DND-41 (cell line): ENCODE data around the gene ABCC8.

Experiments
- ATAC-seq: fragments of 200-7000 bp; cut with Tn5 transposase; 3 replicates; pipeline ENCODE4 v1.9.1; 2021; ENCODE audit warnings: low read depth; ENCODE audit not compliant: insufficient read depth
- DNase-seq: peaks from one replicate; pipeline ENCODE4 v3.0.0-alpha.2; 2020
- H2AFZ ChIP-seq: 2 replicates; pipeline ENCODE4 v1.6.0; 2012; ENCODE audit warnings: low read depth, low read length
- H3K27ac ChIP-seq: 2 replicates; pipeline ENCODE4 v1.5.1; 2012; ENCODE audit warnings: low read length, inconsistent platforms
- H3K27me3 ChIP-seq: fragments of 200-600 bp; sonication (generic); 2 replicates; pipeline ENCODE4 v1.6.0; 2012; ENCODE audit warnings: low read length, mild to moderate bottlenecking, inconsistent platforms; ENCODE audit not compliant: insufficient read depth, poor library complexity
- H3K36me3 ChIP-seq: 2 replicates; pipeline ENCODE4 v1.5.1; 2012; ENCODE audit warnings: low read length, inconsistent platforms; ENCODE audit not compliant: insufficient read depth
- H3K4me1 ChIP-seq: 2 replicates; pipeline ENCODE4 v1.5.1; 2012; ENCODE audit warnings: mild to moderate bottlenecking, low read length; ENCODE audit not compliant: insufficient read depth
- H3K4me2 ChIP-seq: 2 replicates; pipeline ENCODE4 v1.6.0; 2012; ENCODE audit warnings: mild to moderate bottlenecking, moderate library complexity, low read length, inconsistent platforms; ENCODE audit not compliant: insufficient read depth
- H3K4me3 ChIP-seq, 2 experiments: fragments of 200-600 bp in 1 of 2; shearing (Covaris generic) in 1 of 2; 2 replicates each; pipeline ENCODE4 v1.5.1; 2012 to 2016; ENCODE audit warnings: inconsistent platforms in 2 of 2, low read length in 2 of 2, mild to moderate bottlenecking in 2 of 2, low read depth in 1 of 2, moderate library complexity in 1 of 2
- H3K79me2 ChIP-seq: 2 replicates; pipeline ENCODE4 v1.6.0; 2012; ENCODE audit warnings: low read length, inconsistent platforms; ENCODE audit not compliant: insufficient read depth
- H3K9ac ChIP-seq: 2 replicates; pipeline ENCODE4 v1.6.0; 2012; ENCODE audit warnings: low read depth, mild to moderate bottlenecking, inconsistent platforms, low read length, moderate library complexity
- H3K9me3 ChIP-seq: 2 replicates; pipeline ENCODE4 v1.5.1; 2012; ENCODE audit warnings: low read length, moderate library complexity, mild to moderate bottlenecking, inconsistent platforms; ENCODE audit not compliant: insufficient read depth, severe bottlenecking
- H4K20me1 ChIP-seq: 2 replicates; pipeline ENCODE4 v1.6.0; 2012; ENCODE audit warnings: low read length; ENCODE audit not compliant: insufficient read depth
- CTCF ChIP-seq: IDR thresholded peaks from 2 replicates; pipeline ENCODE4 v1.5.1; 2012; ENCODE audit warnings: borderline replicate concordance, low read length, moderate library complexity, mild to moderate bottlenecking; ENCODE audit not compliant: poor library complexity, severe bottlenecking; ENCODE audit errors: extremely low read depth
- EZH2 ChIP-seq: IDR thresholded peaks from 3 replicates; pipeline ENCODE4 v1.6.1; 2012; ENCODE audit warnings: borderline replicate concordance, low read depth, mild to moderate bottlenecking, moderate library complexity, low read length, inconsistent platforms; ENCODE audit not compliant: severe bottlenecking

Gene ABCC8

GRCh38 chr11:17486646-17487045 lies 10.0 kb upstream of the ABCC8 start:
- H3K79me2 ChIP-seq = no peaks in the 10 kb centered on the region

GRCh38 chr11:17483505-17483904 lies 6.9 kb upstream of the ABCC8 start:
- no peak overlapping the region for H3K27ac ChIP-seq
- no peaks in the 10 kb centered on the region for H3K9me3 ChIP-seq
- no peak for TF ChIP-seq EZH2
- no peaks in the 10 kb centered on the region for H4K20me1 ChIP-seq
- no peak overlapping the region for H2AFZ ChIP-seq
- no peaks in the 10 kb centered on the region for H3K79me2 ChIP-seq
- no peak overlapping the region for H3K4me2 ChIP-seq
- DNase-seq = no peak
- H3K9ac ChIP-seq = no peak overlapping the region
- H3K27me3 ChIP-seq = no peaks in the 10 kb centered on the region
- no peak for ATAC-seq
- peaks cover 17% of the 10 kb centered on the region for H3K4me1 ChIP-seq
- no peaks in the 10 kb centered on the region for H3K36me3 ChIP-seq
- no peak overlapping the region for H3K4me3 ChIP-seq

More at GRCh38 chr11:17486646-17487045, 10.0 kb upstream of the ABCC8 start:
- H3K9ac ChIP-seq = no peak overlapping the region
- no peak overlapping the region for H2AFZ ChIP-seq
- H3K4me3 ChIP-seq = no peak overlapping the region
- no peaks in the 10 kb centered on the region for H3K4me1 ChIP-seq
- H3K9me3 ChIP-seq = no peaks in the 10 kb centered on the region
- TF ChIP-seq EZH2 (no peak), CTCF (no peak)
- no peak for ATAC-seq
- no peaks in the 10 kb centered on the region for H3K36me3 ChIP-seq
- no peak overlapping the region for H3K27ac ChIP-seq
- no peaks in the 10 kb centered on the region for H4K20me1 ChIP-seq
- no peak overlapping the region for H3K4me2 ChIP-seq
- no peak for DNase-seq
- H3K27me3 ChIP-seq = no peaks in the 10 kb centered on the region

GRCh38 chr11:17481905-17482304 lies 5.3 kb upstream of the ABCC8 start:
- Histone ChIP-seq H3K9me3 (no peaks in the 10 kb centered on the region), H3K4me3 (no peak overlapping the region), H4K20me1 (no peaks in the 10 kb centered on the region), H2AFZ (no peak overlapping the region), H3K4me1 (peaks cover 22% of the 10 kb centered on the region), H3K9ac (no peak overlapping the region), H3K27ac (no peak overlapping the region; the same call in 1 of the 2 replicates), H3K27me3 (no peaks in the 10 kb centered on the region), H3K36me3 (no peaks in the 10 kb centered on the region), H3K4me2 (no peak overlapping the region), H3K79me2 (no peaks in the 10 kb centered on the region)
- TF ChIP-seq EZH2 (no peak), CTCF (no peak)
- ATAC-seq (no peak), DNase-seq (no peak)

GRCh38 chr11:17479284-17480214 lies 2.9 kb upstream of the ABCC8 start:
- no peaks in the 10 kb centered on the region for H3K27me3 ChIP-seq
- DNase-seq (peak; percentile 43), ATAC-seq (peak; percentile 59)
- H3K4me2 ChIP-seq = peak overlapping the region; percentile 35
- H3K36me3 ChIP-seq = no peaks in the 10 kb centered on the region
- no peaks in the 10 kb centered on the region for H4K20me1 ChIP-seq
- peak overlapping the region; percentile 32 for H3K27ac ChIP-seq
- no peak overlapping the region for H3K4me3 ChIP-seq
- H3K9me3 ChIP-seq = no peaks in the 10 kb centered on the region
- H3K9ac ChIP-seq = no peak overlapping the region
- peaks cover 32% of the 10 kb centered on the region for H3K4me1 ChIP-seq
- no peaks in the 10 kb centered on the region for H3K79me2 ChIP-seq
- H2AFZ ChIP-seq = no peak overlapping the region
- TF ChIP-seq CTCF = no peak
- no peak for TF ChIP-seq EZH2
